ENCODE data around the gene FRY.

GRCh38 chr13:32310134-32310706 lies 278.6 kb downstream of the FRY start:
- TF ChIP-seq CTCF (IDR thresholded peaks at IDR 0.05; ENCODE audit: low read depth, low read length) = peak; percentile 92
- TF ChIP-seq EZH2phosphoT487 (IDR thresholded peaks at IDR 0.05; ENCODE audit: low read depth) = no peak
